Raji (cell line): ENCODE measurements around the gene SLC26A4.
A peak's percentile ranks its signal among the peaks of the same experiment; 100 is the strongest.

Source experiments
- POLR2A ChIP-seq: IDR thresholded peaks from 2 replicates; pipeline ENCODE4 v1.6.1; 2011; ENCODE audit warnings: low read depth, low read length, control low read depth; ENCODE audit not compliant: insufficient read depth

The SLC26A4 gene

DNA sequence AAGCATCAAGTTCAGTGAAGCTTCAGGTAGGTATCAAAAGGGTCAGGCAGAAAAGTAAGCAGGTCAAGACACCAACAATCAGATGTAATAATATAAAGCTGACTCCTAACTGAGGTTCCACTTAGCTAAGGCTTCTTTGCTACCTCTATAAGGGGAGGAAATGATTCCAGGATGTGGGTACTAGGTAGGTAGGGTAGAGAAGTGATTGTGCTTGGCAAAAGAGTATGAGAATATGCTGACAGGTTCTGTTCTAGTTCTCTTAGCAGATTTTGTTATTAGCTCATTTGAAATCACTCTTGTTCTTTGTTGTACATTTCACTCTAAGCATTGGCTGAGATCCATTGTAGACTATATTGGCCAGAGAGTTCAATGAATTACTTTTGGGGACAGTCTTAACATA, 42.6 kb downstream of the SLC26A4 start:
- TF ChIP-seq POLR2A = no peak

DNA sequence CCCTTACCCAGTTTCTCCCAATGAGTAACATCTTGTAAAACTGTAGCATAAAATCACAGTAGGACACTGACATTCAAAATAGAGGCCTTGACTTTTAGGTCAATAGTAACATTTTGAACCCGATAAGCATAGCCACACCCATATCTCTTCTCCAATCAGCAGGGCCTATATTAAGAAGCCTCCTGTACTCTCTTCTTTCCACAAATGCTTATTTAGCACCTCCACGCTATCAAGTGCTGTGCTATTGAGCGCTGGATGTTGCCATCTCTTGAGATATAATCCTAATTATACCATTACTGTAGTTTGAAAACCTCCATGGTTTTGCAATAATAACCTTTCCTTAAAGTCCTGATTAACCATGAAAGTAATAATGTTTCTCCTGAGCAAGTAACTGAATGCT, 43.2 kb downstream of the SLC26A4 start:
- TF ChIP-seq POLR2A = no peak

DNA sequence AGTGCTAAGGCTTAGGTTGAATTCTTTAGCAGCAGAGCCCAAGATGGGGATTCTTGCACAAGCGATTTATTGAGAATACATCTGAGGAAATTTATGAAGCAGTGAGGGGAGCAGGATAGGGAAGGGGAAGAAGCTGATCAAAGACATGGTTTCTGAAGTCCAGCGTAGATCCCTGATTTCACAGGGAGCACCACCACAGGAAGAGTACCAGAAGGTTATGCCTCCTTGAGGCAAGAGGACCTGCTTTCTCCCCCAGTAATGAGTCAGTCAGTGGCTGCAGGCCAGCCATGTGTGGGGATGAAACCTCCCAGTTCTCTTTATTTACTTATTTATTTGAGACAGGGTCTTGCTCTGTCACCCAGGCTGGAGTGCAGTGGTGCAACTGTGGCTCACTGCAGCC, 48.3 kb downstream of the SLC26A4 start:
- TF ChIP-seq POLR2A = no peak

GRCh38 chr7:107711301-107711700, 50.7 kb downstream of the SLC26A4 start:
- no peak for TF ChIP-seq POLR2A

DNA sequence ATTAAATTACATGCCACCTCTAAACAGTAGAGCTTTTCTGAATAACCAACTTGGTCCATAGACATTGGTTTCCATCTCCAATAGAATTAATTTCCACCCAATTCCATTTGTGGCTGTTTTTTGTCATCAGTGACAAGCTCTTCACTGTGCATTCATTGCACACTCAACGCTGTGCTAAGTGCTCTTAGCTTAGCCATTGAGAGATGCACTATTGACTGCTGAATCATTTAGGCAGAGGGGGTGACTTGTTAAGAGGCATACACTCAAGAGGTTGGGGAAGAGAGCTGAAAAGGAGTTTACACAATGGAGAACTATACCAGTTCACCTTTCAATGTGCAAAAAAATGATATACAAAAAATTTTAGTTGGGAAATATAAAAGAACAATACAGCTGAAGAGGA, 51.4 kb downstream of the SLC26A4 start:
- no peak for TF ChIP-seq POLR2A

DNA sequence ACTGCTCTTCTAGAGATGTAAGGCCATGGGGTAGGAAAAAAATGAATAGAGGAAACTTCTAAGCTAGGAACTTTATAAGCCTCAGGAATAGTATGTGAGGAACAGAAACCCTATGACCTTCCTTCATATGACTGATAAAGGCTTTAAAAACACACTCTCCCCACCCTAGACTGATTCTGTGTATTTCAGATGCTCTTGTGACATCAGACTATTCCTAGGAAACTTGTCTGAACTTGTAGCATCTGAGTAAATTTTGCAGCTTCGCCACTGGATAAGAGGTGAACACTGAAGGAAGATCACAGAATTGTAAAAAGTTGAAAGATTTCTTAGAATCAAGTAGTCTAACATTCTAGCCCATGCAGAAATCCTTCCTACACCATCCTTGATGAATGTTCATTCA, 52.3 kb downstream of the SLC26A4 start:
- no peak for TF ChIP-seq POLR2A

GRCh38 chr7:107715531-107715930, 54.9 kb downstream of the SLC26A4 start:
- no peak for TF ChIP-seq POLR2A

GRCh38 chr7:107718456-107719193, 58.0 kb downstream of the SLC26A4 start:
- no peak for TF ChIP-seq POLR2A

DNA sequence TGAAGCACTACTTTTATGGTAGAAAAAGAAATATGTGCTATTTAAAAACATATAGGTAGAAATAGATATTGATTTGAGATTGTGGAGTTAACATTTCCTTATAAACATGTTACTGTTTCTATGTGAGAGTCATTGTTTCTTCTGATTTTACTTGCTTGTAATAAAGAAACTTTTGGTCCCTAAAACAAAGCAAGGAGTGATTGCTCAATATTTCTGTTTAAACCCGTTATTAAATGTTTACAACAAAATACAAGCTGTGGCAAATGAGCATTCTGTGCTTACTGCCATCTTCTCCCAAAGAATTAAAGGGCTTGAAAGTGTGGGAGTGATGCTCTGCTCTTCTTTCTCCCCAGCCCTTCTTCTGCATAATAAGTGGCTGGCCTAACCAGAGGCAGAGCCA, 60.7 kb downstream of the SLC26A4 start:
- TF ChIP-seq POLR2A = no peak

DNA sequence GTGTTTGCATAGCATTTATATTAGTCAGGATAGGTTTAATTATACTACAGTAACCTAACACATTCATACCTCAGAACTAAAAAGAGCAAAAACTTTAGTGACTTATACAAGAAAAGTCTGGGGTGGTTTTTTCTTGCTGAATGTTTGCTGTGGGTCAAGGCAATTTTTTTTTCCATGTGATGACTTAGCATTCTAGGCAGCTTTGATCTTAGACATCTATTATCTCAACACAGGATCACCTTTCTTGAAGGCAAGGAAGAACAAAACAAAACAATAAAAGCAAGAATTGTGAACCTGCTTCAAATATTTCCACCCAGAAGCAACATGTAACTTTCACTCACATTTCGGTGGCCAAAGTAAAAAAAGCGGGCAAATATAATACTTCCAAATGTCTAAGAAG, 62.6 kb downstream of the SLC26A4 start:
- TF ChIP-seq POLR2A = no peak

DNA sequence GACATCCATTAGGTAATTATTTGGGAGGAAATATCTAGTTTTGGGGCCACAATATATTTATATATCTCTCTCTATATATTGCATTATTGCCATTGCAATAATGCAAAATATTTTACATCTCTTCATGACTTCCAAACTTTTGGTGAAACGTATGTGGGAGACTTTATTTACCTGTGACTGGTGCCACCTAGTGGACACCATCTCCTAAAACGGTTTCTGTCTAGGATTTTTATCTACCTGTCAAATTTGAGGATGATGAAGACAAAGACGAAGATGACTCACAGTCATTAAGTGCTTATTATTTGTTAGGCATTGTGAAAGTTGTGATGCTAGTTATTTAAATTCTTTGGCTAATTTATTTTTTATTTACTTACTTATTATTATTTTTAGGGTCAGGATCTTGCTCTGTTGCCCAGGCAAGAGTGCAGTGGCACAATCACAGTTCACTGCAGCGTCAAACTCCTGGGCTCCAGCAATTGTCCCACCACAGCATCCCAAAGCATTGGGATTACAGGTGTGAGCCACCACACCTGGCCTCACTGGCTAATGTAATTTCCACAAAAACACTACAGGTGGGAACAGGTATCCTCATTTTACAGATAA, 64.6 kb downstream of the SLC26A4 start:
- TF ChIP-seq POLR2A = no peak

DNA sequence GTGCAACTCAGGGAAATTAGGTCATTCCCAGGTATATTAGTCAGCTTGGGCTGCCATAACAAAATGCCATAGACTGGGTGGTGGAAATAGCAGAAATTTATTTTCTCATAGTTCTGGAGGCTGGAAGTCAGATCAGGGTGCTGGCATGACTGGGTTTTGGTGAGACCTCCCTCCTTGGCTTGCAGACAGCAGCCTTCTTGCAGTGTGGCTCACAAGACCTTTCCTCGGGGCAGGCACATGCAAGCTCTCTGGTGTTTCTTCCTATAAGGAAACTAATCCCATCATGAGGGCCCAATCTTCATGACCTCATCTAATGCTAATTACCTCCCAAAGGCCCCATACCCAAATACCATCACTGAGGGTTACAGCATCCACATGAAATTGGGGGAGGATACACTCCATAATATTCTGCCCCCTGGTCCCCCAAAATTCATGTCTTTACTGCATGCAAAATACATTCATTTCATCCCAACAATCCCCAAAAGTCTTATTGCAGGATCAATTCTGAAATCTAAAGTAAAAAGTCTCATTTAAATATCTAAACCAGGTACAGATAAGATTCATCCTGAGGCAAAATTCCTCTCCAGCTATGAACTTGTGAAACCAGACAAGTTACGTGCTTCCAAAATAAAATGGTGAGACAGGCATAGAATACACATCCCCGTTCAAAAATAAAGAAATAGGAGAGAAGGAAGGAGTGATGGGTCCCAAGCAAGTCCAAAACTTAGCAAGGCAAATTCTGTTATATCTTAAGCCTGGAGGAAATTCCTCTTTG, 65.9 kb downstream of the SLC26A4 start:
- TF ChIP-seq POLR2A = no peak

- no peak for TF ChIP-seq POLR2A
Observed at GRCh38 chr7:107728276-107728675, 67.6 kb downstream of the SLC26A4 start.

DNA sequence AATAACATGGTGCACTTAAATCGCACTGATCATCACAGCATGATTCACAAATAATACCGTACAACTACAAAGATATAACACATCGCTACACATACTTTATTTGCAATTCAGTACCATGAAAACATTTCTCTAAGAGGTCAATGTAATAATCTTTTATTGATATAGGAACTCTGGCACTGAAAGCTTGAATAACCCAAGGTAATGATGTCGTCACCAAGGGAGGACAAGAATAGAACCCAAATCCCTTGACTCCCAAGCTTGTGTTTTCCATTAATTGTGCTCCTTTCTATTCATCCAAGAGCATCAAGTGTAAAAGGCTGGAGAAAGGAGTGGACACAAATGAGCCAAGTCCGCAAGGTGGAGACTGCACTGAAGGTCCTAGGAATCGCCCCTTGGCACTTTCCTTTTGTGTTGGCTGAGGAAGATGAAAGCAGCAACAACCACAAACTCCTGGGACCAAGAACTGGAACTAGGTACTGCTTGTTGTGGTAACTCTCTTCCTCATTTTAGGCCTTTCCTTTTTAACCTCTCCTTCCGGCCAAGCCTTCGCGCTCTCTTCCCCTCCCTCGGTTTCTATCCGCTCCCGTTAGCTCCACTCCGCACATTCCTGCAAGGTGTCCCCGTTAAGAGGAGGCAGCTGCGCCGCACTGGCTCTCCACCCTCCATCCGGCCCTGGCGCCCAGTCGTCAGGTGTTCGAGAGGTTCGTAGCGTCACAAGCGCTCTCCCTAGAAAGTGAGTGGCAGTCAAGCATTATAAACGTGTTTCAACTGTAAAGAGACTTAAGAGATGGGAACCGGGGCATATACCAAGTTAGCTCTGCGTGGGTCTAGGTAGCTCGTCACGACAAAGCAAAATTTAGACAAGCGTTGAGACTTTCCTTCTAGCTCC, 82.3 kb downstream of the SLC26A4 start:
- peak; percentile 57 for TF ChIP-seq POLR2A
